K562 (cell line): ENCODE data around the gene UQCRH. TPM values are rescaled to one million over a fixed set of nuclear protein-coding genes. Genes with fewer than 3 reads are reported as not detected.

Source experiments
- E4F1 ChIP-seq: fragments of 250-450 bp; sonication (Bioruptor Pico); IDR thresholded peaks from 2 replicates; pipeline ENCODE4 v1.5.0; 2021; ENCODE audit warnings: mild to moderate bottlenecking, borderline replicate concordance
- FIP1L1 ChIP-seq: fragments of 200-400 bp; formaldehyde crosslinking; IDR thresholded peaks from 2 replicates; pipeline ENCODE4 v1.6.1; 2018; ENCODE audit warnings: mild to moderate bottlenecking, low read depth, low read length; ENCODE audit not compliant: poor library complexity, severe bottlenecking
- HMGXB4 ChIP-seq: sonication (generic); formaldehyde crosslinking; IDR thresholded peaks from 2 replicates; pipeline ENCODE4 v1.8.1; 2023; ENCODE audit warnings: mild to moderate bottlenecking, missing genetic modification reagents
- KAT2B ChIP-seq: IDR thresholded peaks from one replicate; pipeline ENCODE4 v1.6.1; 2012; ENCODE audit warnings: low read depth, mild to moderate bottlenecking, control low read depth, inconsistent platforms, low read length, moderate library complexity
- MGA ChIP-seq: fragments of 450-650 bp; IDR thresholded peaks from 2 replicates; pipeline ENCODE4 v1.6.1; 2016; ENCODE audit warnings: mild to moderate bottlenecking, moderate library complexity
- RBM14 ChIP-seq: fragments of 200-400 bp; formaldehyde crosslinking; IDR thresholded peaks from 2 replicates; pipeline ENCODE4 v1.6.1; 2018; ENCODE audit warnings: low read depth, mild to moderate bottlenecking, low read length, moderate library complexity, borderline replicate concordance; ENCODE audit not compliant: insufficient read depth
- RFX7 ChIP-seq: fragments of 250-450 bp; sonication (Bioruptor Pico); IDR thresholded peaks from 2 replicates; pipeline ENCODE4 v1.5.1; 2021; ENCODE audit warnings: mild to moderate bottlenecking
- SAFB2 ChIP-seq: fragments of 200-400 bp; formaldehyde crosslinking; IDR thresholded peaks from 2 replicates; pipeline ENCODE4 v1.6.1; 2018; ENCODE audit warnings: borderline replicate concordance, low read length, low read depth, moderate library complexity; ENCODE audit not compliant: severe bottlenecking
- SNIP1 ChIP-seq: fragments of 450-650 bp; IDR thresholded peaks from 2 replicates; pipeline ENCODE4 v1.7.1; 2017; ENCODE audit warnings: low read depth, mild to moderate bottlenecking
- polyA plus RNA-seq, 8 experiments: library from polyadenylated mRNA; depleted of rRNA in 4 of 8; stranded (reverse) in 5 of 8; unstranded in 3 of 8; fragments of >200 nt; fragmentation: Nextera tagmentation in 2 of 8; fragmentation: Illumina TruSeq in 1 of 8; extraction: Ambion mirVana in 2 of 8; extraction: Trizol in 1 of 8; gene quantifications; 2 replicates each; pipeline versions ENCODE4 v1.2.1 to v1.2.3, GENCODE V29; 2011 to 2014; ENCODE audit warnings: inconsistent platforms in 1 of 8, missing spikeins in 1 of 8
- total RNA-seq, 7 experiments: library from RNA; depleted of rRNA in 6 of 7; stranded (reverse); fragments of >200 nt in 6 of 7; fragmentation: Illumina TruSeq in 2 of 7; extraction: Trizol in 2 of 7; gene quantifications; 2 replicates each; pipeline versions ENCODE4 v1.2.1 to v1.2.3, GENCODE V29; 2011 to 2021; ENCODE audit warnings: low replicate concordance in 1 of 7

UQCRH gene
- total and polyA plus RNA-seq, 9 of the 15 experiments (the other 6 are each of a cell fraction or from before 2014, with no cell fraction given): 1,267 to 5,184 (median 2,410) TPM

- TF ChIP-seq RBM14 (0 out of 2 replicates have a peak, but pooled peaks have one; percentile 67), FIP1L1 (peak; percentile 47), RFX7 (CRISPR knock-in tag) (no peak), KAT2B (peak; percentile 29), E4F1 (CRISPR knock-in tag) (no peak), HMGXB4 (CRISPR knock-in tag) (no peak), SNIP1 (no peak), MGA (peak; percentile 28), SAFB2 (no peak)
Measured at GRCh38 chr1:46301808-46302640, 1.5 kb upstream of the UQCRH start (continued).
